ENCODE data around the gene MLEC.
A peak's percentile ranks its signal among the peaks of the same experiment; 100 is the strongest.

Gene MLEC

GRCh38 chr12:120678572-120678971 is 8.4 kb upstream of the MLEC start:
- H3K4me3 ChIP-seq (replicated peaks; ENCODE audit: insufficient read depth, low read length), result no peak overlapping the region
- H3K27me3 ChIP-seq (ENCODE audit: insufficient read depth, poor library complexity, severe bottlenecking), result no peaks in the 10 kb centered on the region
- no peak for TF ChIP-seq SPI1 (IDR thresholded peaks at IDR 0.05; ENCODE audit: borderline replicate concordance, low read depth)
- TF ChIP-seq REST (IDR thresholded peaks at IDR 0.05; ENCODE audit: insufficient replicate concordance, low read depth), result no peak
- no peak for TF ChIP-seq POLR2AphosphoS5 (IDR thresholded peaks at IDR 0.05; ENCODE audit: low read depth)
- no peak for TF ChIP-seq GABPA (IDR thresholded peaks at IDR 0.05; ENCODE audit: low read depth)
- no peak for TF ChIP-seq CTCF (IDR thresholded peaks at IDR 0.05; ENCODE audit: insufficient read depth, low read length)
- DNase-seq (ENCODE audit: low read depth in 1 of 2, low spot score in 1 of 2), result no peak
- H3K27ac ChIP-seq (replicated peaks), result no peak overlapping the region; the same call in 1 of the 2 replicates

- no peaks in the 10 kb centered on the region for H3K27me3 ChIP-seq (ENCODE audit: insufficient read depth, poor library complexity, severe bottlenecking)
- DNase-seq (ENCODE audit: low read depth in 1 of 2, low spot score in 1 of 2), result peak in 1 of 2 experiments; percentile 22
- H3K4me3 ChIP-seq (replicated peaks; ENCODE audit: insufficient read depth, low read length), result no peak overlapping the region
- no peak for TF ChIP-seq REST (IDR thresholded peaks at IDR 0.05; ENCODE audit: insufficient replicate concordance, low read depth)
- peak; percentile 70; the same call in 1 of the 2 replicates for TF ChIP-seq SPI1 (IDR thresholded peaks at IDR 0.05; ENCODE audit: borderline replicate concordance, low read depth)
- no peak overlapping the region for H3K27ac ChIP-seq (replicated peaks)
Observed at GRCh38 chr12:120680165-120680738, 6.7 kb upstream of the MLEC start.

- DNase-seq (ENCODE audit: low read depth in 1 of 2, low spot score in 1 of 2), result peak in 1 of 2 experiments; percentile 63
- TF ChIP-seq GABPA (IDR thresholded peaks at IDR 0.05; ENCODE audit: low read depth) (no peak), REST (IDR thresholded peaks at IDR 0.05; ENCODE audit: insufficient replicate concordance, low read depth) (no peak)
- Histone ChIP-seq H3K27ac (replicated peaks) (peak overlapping the region; percentile 96; the same call in 1 of the 2 replicates), H3K4me3 (replicated peaks; ENCODE audit: insufficient read depth, low read length) (no peak overlapping the region), H3K27me3 (ENCODE audit: insufficient read depth, poor library complexity, severe bottlenecking) (no peaks in the 10 kb centered on the region)
Observed at GRCh38 chr12:120684523-120684932, 2.4 kb upstream of the MLEC start.

- H3K4me3 ChIP-seq (replicated peaks; ENCODE audit: insufficient read depth, low read length), result no peak overlapping the region
- DNase-seq (ENCODE audit: low read depth in 1 of 2, low spot score in 1 of 2), result no peak
- TF ChIP-seq CTCF (IDR thresholded peaks at IDR 0.05; ENCODE audit: insufficient read depth, low read length), result no peak
- no peak for TF ChIP-seq SPI1 (IDR thresholded peaks at IDR 0.05; ENCODE audit: borderline replicate concordance, low read depth)
- no peak for TF ChIP-seq REST (IDR thresholded peaks at IDR 0.05; ENCODE audit: insufficient replicate concordance, low read depth)
- TF ChIP-seq GABPA (IDR thresholded peaks at IDR 0.05; ENCODE audit: low read depth), result no peak
- no peak for TF ChIP-seq POLR2AphosphoS5 (IDR thresholded peaks at IDR 0.05; ENCODE audit: low read depth)
- H3K27me3 ChIP-seq (ENCODE audit: insufficient read depth, poor library complexity, severe bottlenecking), result no peaks in the 10 kb centered on the region
- peak overlapping the region; percentile 96 for H3K27ac ChIP-seq (replicated peaks)
Observed at GRCh38 chr12:120685522-120685921, 1.4 kb upstream of the MLEC start.
